Endothelial cell of umbilical vein (primary cell): ENCODE measurements around the gene PLPP3. TPM values are rescaled to one million over a fixed set of nuclear protein-coding genes. Genes with fewer than 3 reads are reported as not detected.

Experiments
- BruUV-seq: library from RNA; stranded (reverse); fragments of 400-500 nt; replicated peaks from 2 replicates; lab custom pipeline; 2021; lab: Mats Ljungman, UMichigan
- CTCF ChIA-PET: fragments of 300-600, 350-600 bp; sonication (Branson Sonifier 250); formaldehyde crosslinking; loops from one replicate; lab custom pipeline; 2021; ENCODE audit warnings: antibody characterized with exemption, inconsistent platforms; lab: Charles Lee
- POLR2A ChIA-PET: fragments of 300-600, 350-600 bp; sonication (Branson Sonifier 250); formaldehyde crosslinking; loops from one replicate; lab custom pipeline; 2021; ENCODE audit warnings: antibody characterized with exemption, inconsistent platforms; lab: Charles Lee
- DNase-seq: peaks from one replicate; pipeline ENCODE4 v3.0.0-alpha.2; 2011; ENCODE audit warnings: low read depth, low spot score
- FAIRE-seq: peaks from 2 replicates; lab custom pipeline; 2011; peaks lifted over from hg19 to GRCh38; lab: Jason Lieb, UNC
- H2AFZ ChIP-seq: 2 replicates; pipeline ENCODE4 v1.6.0; 2012; ENCODE audit warnings: low read depth, low read length, control low read depth, inconsistent platforms
- H3K27ac ChIP-seq: 2 replicates; pipeline ENCODE4 v1.5.1; 2011; ENCODE audit warnings: low read depth, mild to moderate bottlenecking, control low read depth, low read length, moderate library complexity; ENCODE audit not compliant: insufficient read depth
- H3K27me3 ChIP-seq, 2 experiments: 2 replicates each; pipeline versions ENCODE4 v1.6.0 to v1.6.1; 2011; ENCODE audit warnings: low read length in 2 of 2, mixed read lengths in 1 of 2; ENCODE audit not compliant: control insufficient read depth in 2 of 2, insufficient read depth in 2 of 2
- H3K36me3 ChIP-seq, 2 experiments: 2 replicates in 1 of 2; 3 replicates in 1 of 2; pipeline ENCODE4 v1.5.1; 2011; ENCODE audit warnings: low read length in 2 of 2, mild to moderate bottlenecking in 1 of 2, moderate library complexity in 1 of 2; ENCODE audit not compliant: control insufficient read depth in 2 of 2, insufficient read depth in 2 of 2; ENCODE audit errors: extremely low read depth in 1 of 2
- H3K4me1 ChIP-seq: 3 replicates; pipeline ENCODE4 v1.5.1; 2011; ENCODE audit warnings: mild to moderate bottlenecking, low read length; ENCODE audit not compliant: control insufficient read depth, insufficient read depth; ENCODE audit errors: extremely low read depth
- H3K4me2 ChIP-seq: 2 replicates; pipeline ENCODE4 v1.6.1; 2011; ENCODE audit warnings: low read length, control low read depth, mixed read lengths; ENCODE audit not compliant: insufficient read depth
- H3K4me3 ChIP-seq, 3 experiments: fragments of 200-600 bp in 1 of 3; sonication (generic), shearing (Covaris generic) in 1 of 3; replicated peaks in 1 of 3; 2 replicates each; pipeline ENCODE4 v1.5.1; 2011 to 2016; ENCODE audit warnings: control low read depth in 3 of 3, low read length in 3 of 3, mild to moderate bottlenecking in 2 of 3, inconsistent platforms in 1 of 3, low read depth in 1 of 3, moderate library complexity in 1 of 3; ENCODE audit not compliant: insufficient read depth in 1 of 3
- H3K79me2 ChIP-seq: 2 replicates; pipeline ENCODE4 v1.6.0; 2012; ENCODE audit warnings: low read length, inconsistent platforms; ENCODE audit not compliant: control insufficient read depth, insufficient read depth
- H3K9ac ChIP-seq: replicated peaks from 2 replicates; pipeline ENCODE3; 2011; ENCODE audit warnings: low read length, control low read depth; ENCODE audit not compliant: insufficient read depth; ENCODE audit errors: extremely low read depth
- H3K9me1 ChIP-seq: replicated peaks from 3 replicates; pipeline ENCODE4 v1.6.0; 2011; ENCODE audit warnings: mild to moderate bottlenecking, low read length; ENCODE audit not compliant: control insufficient read depth, insufficient read depth; ENCODE audit errors: extremely low read depth
- H3K9me3 ChIP-seq: replicated peaks from 2 replicates; pipeline ENCODE4 v1.5.1; 2012; ENCODE audit warnings: low read length, inconsistent platforms; ENCODE audit not compliant: control insufficient read depth, insufficient read depth
- H4K20me1 ChIP-seq: replicated peaks from 2 replicates; pipeline ENCODE3; 2011; ENCODE audit warnings: mild to moderate bottlenecking, low read length; ENCODE audit not compliant: control insufficient read depth, insufficient read depth; ENCODE audit errors: extremely low read depth
- EZH2 ChIP-seq: IDR thresholded peaks from 2 replicates; pipeline ENCODE4 v1.6.1; 2012; ENCODE audit warnings: borderline replicate concordance, low read depth, mild to moderate bottlenecking, moderate library complexity, low read length, inconsistent platforms; ENCODE audit not compliant: severe bottlenecking
- FOS ChIP-seq: IDR thresholded peaks from 2 replicates; pipeline ENCODE4 v1.6.1; 2011; ENCODE audit warnings: mild to moderate bottlenecking, low read length, moderate library complexity, borderline replicate concordance; ENCODE audit not compliant: insufficient read depth
- GATA2 ChIP-seq: IDR thresholded peaks from 2 replicates; pipeline ENCODE4 v1.7.0; 2011; ENCODE audit warnings: low read depth, mild to moderate bottlenecking, moderate library complexity, mixed read lengths, low read length; ENCODE audit not compliant: insufficient read length, insufficient read depth
- JUN ChIP-seq: IDR thresholded peaks from 2 replicates; pipeline ENCODE4 v1.6.1; 2011; ENCODE audit warnings: borderline replicate concordance, low read depth; ENCODE audit not compliant: insufficient read length, insufficient read depth
- MYC ChIP-seq: IDR thresholded peaks from one replicate; pipeline ENCODE4 v1.6.1; 2011; ENCODE audit warnings: mild to moderate bottlenecking, low read depth, low read length
- POLR2A ChIP-seq: IDR thresholded peaks from 2 replicates; pipeline ENCODE4 v1.6.1; 2012; ENCODE audit warnings: low read depth, mild to moderate bottlenecking, control low read depth, low read length
- POLR2AphosphoS5 ChIP-seq: IDR thresholded peaks from 2 replicates; pipeline ENCODE4 v1.6.1; 2012; ENCODE audit warnings: low read depth, mild to moderate bottlenecking, control low read depth, low read length, moderate library complexity; ENCODE audit not compliant: insufficient read depth
- dilution Hi-C: fragments of 300-500 bp; cut with MboI; formaldehyde crosslinking; loops from one replicate; pipeline ENCODE4 v1.15.0; 2019; ENCODE audit warnings: low sequenced_read_pairs; ENCODE audit not compliant: extremely low pct_ligation_motif_present
- intact Hi-C: fragments of 100-400 bp; cut with micrococcal nuclease; formaldehyde crosslinking; loops from one replicate; pipeline ENCODE4 v1.10.0; 2022
- polyA plus RNA-seq, 4 experiments: library from polyadenylated mRNA; depleted of rRNA in 3 of 4; stranded (reverse) in 3 of 4; unstranded in 1 of 4; fragments of >200 nt; gene quantifications; 2 replicates each; pipeline versions ENCODE4 v1.2.1 to v1.2.3, GENCODE V29; 2011 to 2012; ENCODE audit warnings: missing spikeins in 1 of 4
- total RNA-seq: library from RNA; stranded (reverse); gene quantifications from 2 replicates; pipeline ENCODE4 v1.2.3, GENCODE V29; 2021
- TF ChIP-seq, protein P1 (sequence below): IDR thresholded peaks from 2 replicates; pipeline ENCODE4 v1.6.1; 2011; ENCODE audit not compliant: insufficient read depth, insufficient read length
- TF ChIP-seq, protein P2 (sequence below), 2 donors: IDR thresholded peaks; 1 replicate in 1 of 2; 2 replicates in 1 of 2; pipeline ENCODE4 v1.5.1; 2011; ENCODE audit warnings: low read length in 2 of 2, mild to moderate bottlenecking in 2 of 2, moderate library complexity in 2 of 2, control low read depth in 1 of 2, inconsistent platforms in 1 of 2, low read depth in 1 of 2; ENCODE audit not compliant: insufficient read depth in 1 of 2; ENCODE audit errors: extremely low read depth in 1 of 2

Gene PLPP3
- total and polyA plus RNA-seq, 2 donors (not counting 3 experiments of a cell fraction or from before 2014, with no cell fraction given) = 11.3 to 14.1 TPM

DNA sequence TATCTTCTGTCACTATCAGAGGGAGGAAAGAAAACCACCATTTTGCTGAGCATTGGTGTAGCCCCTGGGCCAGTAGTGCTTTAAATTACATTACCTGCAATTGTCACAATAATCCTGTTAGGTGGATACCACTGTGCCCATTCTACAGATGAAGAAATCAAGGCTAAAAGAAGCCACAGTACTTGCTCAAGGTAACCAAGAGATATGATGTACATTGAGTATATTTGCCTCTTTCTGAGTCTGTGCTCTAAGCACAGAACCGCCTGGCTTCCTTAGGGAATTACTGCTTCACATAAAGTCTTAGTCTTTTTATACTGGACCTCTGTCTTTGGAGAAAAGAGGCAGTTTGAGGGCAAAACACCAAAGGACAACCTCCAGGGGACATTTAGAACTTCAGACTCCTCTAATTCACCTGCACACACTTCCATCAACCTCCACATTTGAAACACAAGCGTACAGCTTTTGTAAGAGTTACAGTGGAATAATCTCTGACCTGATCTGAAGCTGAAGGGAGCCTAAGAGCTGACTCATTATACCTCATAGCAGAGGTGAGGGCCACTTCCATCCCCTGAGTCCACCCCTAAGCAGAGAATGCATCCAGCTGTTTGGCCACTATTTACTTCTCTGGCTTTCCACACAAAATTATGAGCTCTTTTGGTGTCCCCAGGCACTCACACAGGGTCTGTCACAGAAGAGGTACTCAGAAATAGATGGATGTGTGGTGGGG lies 61.8 kb downstream of the PLPP3 start:
- H3K4me2 ChIP-seq = no peak overlapping the region
- dilution Hi-C loops = no loop called here
- H3K36me3 ChIP-seq = peaks cover 0 to 4% of the 10 kb centered on the region in 2 experiments
- CTCF ChIA-PET = interaction anchor here (0.6 to 1.0 kb wide), 2 partner anchors 9 to 1077 kb away, joined by 3 read pairs; no protein-coding TSS in a partner anchor
- no peak overlapping the region for H3K9ac ChIP-seq
- H3K9me3 ChIP-seq = no peaks in the 10 kb centered on the region
- no peak overlapping the region for H3K27ac ChIP-seq
- FAIRE-seq = no peak
- H3K27me3 ChIP-seq = no peaks in the 10 kb centered on the region
- no peak overlapping the region for H3K4me3 ChIP-seq
- no peak for DNase-seq
- no peak overlapping the region for H2AFZ ChIP-seq
- POLR2A ChIA-PET = no interaction called here
- intact Hi-C loops = no loop called here
- H4K20me1 ChIP-seq = no peaks in the 10 kb centered on the region
- H3K9me1 ChIP-seq = no peaks in the 10 kb centered on the region
- peaks cover 25% of the 10 kb centered on the region for H3K4me1 ChIP-seq
- no TSS peak for BruUV-seq
- H3K79me2 ChIP-seq = no peaks in the 10 kb centered on the region
- TF ChIP-seq POLR2AphosphoS5 = no peak
- TF ChIP-seq, protein P1, sequence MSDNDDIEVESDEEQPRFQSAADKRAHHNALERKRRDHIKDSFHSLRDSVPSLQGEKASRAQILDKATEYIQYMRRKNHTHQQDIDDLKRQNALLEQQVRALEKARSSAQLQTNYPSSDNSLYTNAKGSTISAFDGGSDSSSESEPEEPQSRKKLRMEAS = no peak
- no peak for TF ChIP-seq JUN
- TF ChIP-seq, protein P2, sequence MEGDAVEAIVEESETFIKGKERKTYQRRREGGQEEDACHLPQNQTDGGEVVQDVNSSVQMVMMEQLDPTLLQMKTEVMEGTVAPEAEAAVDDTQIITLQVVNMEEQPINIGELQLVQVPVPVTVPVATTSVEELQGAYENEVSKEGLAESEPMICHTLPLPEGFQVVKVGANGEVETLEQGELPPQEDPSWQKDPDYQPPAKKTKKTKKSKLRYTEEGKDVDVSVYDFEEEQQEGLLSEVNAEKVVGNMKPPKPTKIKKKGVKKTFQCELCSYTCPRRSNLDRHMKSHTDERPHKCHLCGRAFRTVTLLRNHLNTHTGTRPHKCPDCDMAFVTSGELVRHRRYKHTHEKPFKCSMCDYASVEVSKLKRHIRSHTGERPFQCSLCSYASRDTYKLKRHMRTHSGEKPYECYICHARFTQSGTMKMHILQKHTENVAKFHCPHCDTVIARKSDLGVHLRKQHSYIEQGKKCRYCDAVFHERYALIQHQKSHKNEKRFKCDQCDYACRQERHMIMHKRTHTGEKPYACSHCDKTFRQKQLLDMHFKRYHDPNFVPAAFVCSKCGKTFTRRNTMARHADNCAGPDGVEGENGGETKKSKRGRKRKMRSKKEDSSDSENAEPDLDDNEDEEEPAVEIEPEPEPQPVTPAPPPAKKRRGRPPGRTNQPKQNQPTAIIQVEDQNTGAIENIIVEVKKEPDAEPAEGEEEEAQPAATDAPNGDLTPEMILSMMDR (IDR thresholded peaks at IDR 0.05; ENCODE audit: extremely low read depth in 1 of 2, insufficient read depth in 1 of 2, low read depth in 1 of 2, low read length in 2 of 2) = no peak
- TF ChIP-seq POLR2A = no peak
- no peak for TF ChIP-seq EZH2
- TF ChIP-seq GATA2 = no peak
- no peak for TF ChIP-seq MYC
- TF ChIP-seq FOS = no peak
